C4-2B (cell line): ENCODE data around the gene SORBS2.

Experiments
- ZFX ChIP-seq: fragments of 450-650 bp; IDR thresholded peaks from 2 replicates; pipeline ENCODE4 v1.6.1; 2017
- TF ChIP-seq, protein P1 (sequence below): fragments of 450-650 bp; conservative IDR thresholded peaks from 2 replicates; pipeline ENCODE4 v1.5.1; 2017; ENCODE audit warnings: mild to moderate bottlenecking

DNA sequence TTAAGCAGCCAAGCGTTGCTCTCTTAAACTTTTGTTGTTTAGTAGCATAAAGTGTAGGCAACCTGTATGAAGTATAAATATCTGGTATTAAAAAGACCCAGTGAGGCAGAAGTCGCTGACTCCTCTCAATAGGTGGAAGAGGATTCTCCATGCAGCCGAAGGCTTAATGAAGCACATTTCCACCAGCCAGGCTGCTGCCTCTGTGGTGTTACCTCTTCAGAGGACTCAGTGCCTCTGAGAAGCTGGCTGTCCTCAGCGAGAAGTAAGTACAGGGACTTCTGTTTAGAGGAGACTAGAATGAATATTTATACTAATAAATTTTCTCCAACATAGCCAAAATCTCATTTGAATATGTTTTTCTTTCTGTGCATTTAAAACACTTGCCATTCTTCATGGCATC, 6.0 kb downstream of the SORBS2 start:
- TF ChIP-seq, protein P1, sequence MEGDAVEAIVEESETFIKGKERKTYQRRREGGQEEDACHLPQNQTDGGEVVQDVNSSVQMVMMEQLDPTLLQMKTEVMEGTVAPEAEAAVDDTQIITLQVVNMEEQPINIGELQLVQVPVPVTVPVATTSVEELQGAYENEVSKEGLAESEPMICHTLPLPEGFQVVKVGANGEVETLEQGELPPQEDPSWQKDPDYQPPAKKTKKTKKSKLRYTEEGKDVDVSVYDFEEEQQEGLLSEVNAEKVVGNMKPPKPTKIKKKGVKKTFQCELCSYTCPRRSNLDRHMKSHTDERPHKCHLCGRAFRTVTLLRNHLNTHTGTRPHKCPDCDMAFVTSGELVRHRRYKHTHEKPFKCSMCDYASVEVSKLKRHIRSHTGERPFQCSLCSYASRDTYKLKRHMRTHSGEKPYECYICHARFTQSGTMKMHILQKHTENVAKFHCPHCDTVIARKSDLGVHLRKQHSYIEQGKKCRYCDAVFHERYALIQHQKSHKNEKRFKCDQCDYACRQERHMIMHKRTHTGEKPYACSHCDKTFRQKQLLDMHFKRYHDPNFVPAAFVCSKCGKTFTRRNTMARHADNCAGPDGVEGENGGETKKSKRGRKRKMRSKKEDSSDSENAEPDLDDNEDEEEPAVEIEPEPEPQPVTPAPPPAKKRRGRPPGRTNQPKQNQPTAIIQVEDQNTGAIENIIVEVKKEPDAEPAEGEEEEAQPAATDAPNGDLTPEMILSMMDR: no peak
- TF ChIP-seq ZFX: no peak
